ENCODE results near the gene NPL. TPM values are rescaled to one million over a fixed set of nuclear protein-coding genes. Genes with fewer than 3 reads are reported as not detected.

NPL gene
- total and polyA plus RNA-seq, 9 of the 15 experiments (the other 6 are each of a cell fraction or from before 2014, with no cell fraction given): 9.9 to 22.3 (median 14.2) TPM

DNA sequence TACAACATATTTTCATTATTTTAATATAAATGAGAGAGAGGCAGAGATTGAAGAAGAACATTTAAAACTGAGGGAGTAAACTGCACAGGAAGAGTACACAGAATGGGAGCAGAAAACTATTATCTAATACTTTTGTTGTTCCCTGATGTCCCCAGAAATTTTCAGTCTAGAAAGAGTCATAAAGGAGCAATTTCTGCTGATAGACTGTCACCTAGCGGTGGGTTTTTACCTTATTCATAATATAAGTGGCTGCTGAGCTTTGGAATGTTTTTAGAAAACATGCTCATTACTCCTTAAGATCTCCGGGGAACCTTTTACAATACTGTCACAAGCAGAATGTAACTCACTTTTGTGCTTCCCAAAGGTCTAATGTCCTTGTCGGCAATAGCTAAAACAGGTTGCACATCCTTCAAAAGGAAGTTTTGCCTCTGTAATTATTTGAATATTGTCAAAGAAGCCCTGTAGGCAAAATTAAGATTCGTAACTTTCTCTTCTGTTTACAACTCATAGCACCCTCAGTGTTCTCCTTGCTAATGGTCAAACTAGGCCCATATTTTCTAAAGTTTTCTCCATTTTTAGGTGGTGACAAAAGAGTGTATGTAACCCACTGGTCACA is 4.9 kb upstream of the NPL start (continued):
- TF ChIP-seq, protein P1, sequence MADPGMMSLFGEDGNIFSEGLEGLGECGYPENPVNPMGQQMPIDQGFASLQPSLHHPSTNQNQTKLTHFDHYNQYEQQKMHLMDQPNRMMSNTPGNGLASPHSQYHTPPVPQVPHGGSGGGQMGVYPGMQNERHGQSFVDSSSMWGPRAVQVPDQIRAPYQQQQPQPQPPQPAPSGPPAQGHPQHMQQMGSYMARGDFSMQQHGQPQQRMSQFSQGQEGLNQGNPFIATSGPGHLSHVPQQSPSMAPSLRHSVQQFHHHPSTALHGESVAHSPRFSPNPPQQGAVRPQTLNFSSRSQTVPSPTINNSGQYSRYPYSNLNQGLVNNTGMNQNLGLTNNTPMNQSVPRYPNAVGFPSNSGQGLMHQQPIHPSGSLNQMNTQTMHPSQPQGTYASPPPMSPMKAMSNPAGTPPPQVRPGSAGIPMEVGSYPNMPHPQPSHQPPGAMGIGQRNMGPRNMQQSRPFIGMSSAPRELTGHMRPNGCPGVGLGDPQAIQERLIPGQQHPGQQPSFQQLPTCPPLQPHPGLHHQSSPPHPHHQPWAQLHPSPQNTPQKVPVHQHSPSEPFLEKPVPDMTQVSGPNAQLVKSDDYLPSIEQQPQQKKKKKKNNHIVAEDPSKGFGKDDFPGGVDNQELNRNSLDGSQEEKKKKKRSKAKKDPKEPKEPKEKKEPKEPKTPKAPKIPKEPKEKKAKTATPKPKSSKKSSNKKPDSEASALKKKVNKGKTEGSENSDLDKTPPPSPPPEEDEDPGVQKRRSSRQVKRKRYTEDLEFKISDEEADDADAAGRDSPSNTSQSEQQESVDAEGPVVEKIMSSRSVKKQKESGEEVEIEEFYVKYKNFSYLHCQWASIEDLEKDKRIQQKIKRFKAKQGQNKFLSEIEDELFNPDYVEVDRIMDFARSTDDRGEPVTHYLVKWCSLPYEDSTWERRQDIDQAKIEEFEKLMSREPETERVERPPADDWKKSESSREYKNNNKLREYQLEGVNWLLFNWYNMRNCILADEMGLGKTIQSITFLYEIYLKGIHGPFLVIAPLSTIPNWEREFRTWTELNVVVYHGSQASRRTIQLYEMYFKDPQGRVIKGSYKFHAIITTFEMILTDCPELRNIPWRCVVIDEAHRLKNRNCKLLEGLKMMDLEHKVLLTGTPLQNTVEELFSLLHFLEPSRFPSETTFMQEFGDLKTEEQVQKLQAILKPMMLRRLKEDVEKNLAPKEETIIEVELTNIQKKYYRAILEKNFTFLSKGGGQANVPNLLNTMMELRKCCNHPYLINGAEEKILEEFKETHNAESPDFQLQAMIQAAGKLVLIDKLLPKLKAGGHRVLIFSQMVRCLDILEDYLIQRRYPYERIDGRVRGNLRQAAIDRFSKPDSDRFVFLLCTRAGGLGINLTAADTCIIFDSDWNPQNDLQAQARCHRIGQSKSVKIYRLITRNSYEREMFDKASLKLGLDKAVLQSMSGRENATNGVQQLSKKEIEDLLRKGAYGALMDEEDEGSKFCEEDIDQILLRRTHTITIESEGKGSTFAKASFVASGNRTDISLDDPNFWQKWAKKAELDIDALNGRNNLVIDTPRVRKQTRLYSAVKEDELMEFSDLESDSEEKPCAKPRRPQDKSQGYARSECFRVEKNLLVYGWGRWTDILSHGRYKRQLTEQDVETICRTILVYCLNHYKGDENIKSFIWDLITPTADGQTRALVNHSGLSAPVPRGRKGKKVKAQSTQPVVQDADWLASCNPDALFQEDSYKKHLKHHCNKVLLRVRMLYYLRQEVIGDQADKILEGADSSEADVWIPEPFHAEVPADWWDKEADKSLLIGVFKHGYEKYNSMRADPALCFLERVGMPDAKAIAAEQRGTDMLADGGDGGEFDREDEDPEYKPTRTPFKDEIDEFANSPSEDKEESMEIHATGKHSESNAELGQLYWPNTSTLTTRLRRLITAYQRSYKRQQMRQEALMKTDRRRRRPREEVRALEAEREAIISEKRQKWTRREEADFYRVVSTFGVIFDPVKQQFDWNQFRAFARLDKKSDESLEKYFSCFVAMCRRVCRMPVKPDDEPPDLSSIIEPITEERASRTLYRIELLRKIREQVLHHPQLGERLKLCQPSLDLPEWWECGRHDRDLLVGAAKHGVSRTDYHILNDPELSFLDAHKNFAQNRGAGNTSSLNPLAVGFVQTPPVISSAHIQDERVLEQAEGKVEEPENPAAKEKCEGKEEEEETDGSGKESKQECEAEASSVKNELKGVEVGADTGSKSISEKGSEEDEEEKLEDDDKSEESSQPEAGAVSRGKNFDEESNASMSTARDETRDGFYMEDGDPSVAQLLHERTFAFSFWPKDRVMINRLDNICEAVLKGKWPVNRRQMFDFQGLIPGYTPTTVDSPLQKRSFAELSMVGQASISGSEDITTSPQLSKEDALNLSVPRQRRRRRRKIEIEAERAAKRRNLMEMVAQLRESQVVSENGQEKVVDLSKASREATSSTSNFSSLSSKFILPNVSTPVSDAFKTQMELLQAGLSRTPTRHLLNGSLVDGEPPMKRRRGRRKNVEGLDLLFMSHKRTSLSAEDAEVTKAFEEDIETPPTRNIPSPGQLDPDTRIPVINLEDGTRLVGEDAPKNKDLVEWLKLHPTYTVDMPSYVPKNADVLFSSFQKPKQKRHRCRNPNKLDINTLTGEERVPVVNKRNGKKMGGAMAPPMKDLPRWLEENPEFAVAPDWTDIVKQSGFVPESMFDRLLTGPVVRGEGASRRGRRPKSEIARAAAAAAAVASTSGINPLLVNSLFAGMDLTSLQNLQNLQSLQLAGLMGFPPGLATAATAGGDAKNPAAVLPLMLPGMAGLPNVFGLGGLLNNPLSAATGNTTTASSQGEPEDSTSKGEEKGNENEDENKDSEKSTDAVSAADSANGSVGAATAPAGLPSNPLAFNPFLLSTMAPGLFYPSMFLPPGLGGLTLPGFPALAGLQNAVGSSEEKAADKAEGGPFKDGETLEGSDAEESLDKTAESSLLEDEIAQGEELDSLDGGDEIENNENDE (IDR thresholded peaks at IDR 0.05; ENCODE audit: low read depth, low read length): no peak
- TF ChIP-seq SP1 (CRISPR knock-in tag; IDR thresholded peaks at IDR 0.05): no peak
- TF ChIP-seq, protein P2, sequence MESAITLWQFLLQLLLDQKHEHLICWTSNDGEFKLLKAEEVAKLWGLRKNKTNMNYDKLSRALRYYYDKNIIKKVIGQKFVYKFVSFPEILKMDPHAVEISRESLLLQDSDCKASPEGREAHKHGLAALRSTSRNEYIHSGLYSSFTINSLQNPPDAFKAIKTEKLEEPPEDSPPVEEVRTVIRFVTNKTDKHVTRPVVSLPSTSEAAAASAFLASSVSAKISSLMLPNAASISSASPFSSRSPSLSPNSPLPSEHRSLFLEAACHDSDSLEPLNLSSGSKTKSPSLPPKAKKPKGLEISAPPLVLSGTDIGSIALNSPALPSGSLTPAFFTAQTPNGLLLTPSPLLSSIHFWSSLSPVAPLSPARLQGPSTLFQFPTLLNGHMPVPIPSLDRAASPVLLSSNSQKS (CRISPR knock-in tag; IDR thresholded peaks at IDR 0.05): no peak
- TF ChIP-seq, protein P3, sequence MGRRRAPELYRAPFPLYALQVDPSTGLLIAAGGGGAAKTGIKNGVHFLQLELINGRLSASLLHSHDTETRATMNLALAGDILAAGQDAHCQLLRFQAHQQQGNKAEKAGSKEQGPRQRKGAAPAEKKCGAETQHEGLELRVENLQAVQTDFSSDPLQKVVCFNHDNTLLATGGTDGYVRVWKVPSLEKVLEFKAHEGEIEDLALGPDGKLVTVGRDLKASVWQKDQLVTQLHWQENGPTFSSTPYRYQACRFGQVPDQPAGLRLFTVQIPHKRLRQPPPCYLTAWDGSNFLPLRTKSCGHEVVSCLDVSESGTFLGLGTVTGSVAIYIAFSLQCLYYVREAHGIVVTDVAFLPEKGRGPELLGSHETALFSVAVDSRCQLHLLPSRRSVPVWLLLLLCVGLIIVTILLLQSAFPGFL (CRISPR knock-in tag; IDR thresholded peaks at IDR 0.05): no peak
- no peak for TF ChIP-seq SRF (CRISPR knock-in tag; IDR thresholded peaks at IDR 0.05)
- TF ChIP-seq ZNF584 (CRISPR knock-in tag; IDR thresholded peaks at IDR 0.05; ENCODE audit: low read depth): no peak
- TF ChIP-seq, protein P4, sequence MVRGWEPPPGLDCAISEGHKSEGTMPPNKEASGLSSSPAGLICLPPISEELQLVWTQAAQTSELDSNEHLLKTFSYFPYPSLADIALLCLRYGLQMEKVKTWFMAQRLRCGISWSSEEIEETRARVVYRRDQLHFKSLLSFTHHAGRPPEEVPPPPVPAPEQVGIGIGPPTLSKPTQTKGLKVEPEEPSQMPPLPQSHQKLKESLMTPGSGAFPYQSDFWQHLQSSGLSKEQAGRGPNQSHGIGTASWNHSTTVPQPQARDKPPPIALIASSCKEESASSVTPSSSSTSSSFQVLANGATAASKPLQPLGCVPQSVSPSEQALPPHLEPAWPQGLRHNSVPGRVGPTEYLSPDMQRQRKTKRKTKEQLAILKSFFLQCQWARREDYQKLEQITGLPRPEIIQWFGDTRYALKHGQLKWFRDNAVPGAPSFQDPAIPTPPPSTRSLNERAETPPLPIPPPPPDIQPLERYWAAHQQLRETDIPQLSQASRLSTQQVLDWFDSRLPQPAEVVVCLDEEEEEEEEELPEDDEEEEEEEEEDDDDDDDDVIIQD (CRISPR knock-in tag; IDR thresholded peaks at IDR 0.05): no peak
- TF ChIP-seq CHD2 (IDR thresholded peaks at IDR 0.05; ENCODE audit: low read depth, low read length): no peak

Data from K562 (cell line).